GM23338 (cell line): ENCODE data around the gene MBLAC1. TPM values are rescaled to one million over a fixed set of nuclear protein-coding genes. Genes with fewer than 3 reads are reported as not detected.
A peak's percentile ranks its signal among the peaks of the same experiment; 100 is the strongest.

Experiments used
- ATAC-seq: fragments of 200-7000 bp; cut with Tn5 transposase; 3 replicates; pipeline ENCODE4 v1.9.1; 2020
- DNase-seq: peaks from one replicate; pipeline ENCODE4 v3.0.0-alpha.2; 2015; ENCODE audit warnings: low spot score
- H2AFZ ChIP-seq: fragments of 200-600 bp; sonication (generic); 2 replicates; pipeline ENCODE4 v1.8.0; 2016; ENCODE audit warnings: antibody characterized with exemption, mild to moderate bottlenecking, moderate library complexity
- H3F3A ChIP-seq: fragments of 200-600 bp; sonication (generic); replicated peaks from 2 replicates; pipeline ENCODE4 v1.8.0; 2017; ENCODE audit warnings: antibody characterized with exemption, mixed run types, low read depth
- H3K27ac ChIP-seq: fragments of 200-600 bp; sonication (generic); 2 replicates; pipeline ENCODE4 v1.6.1; 2016; ENCODE audit warnings: low read depth
- H3K27me3 ChIP-seq: fragments of 200-600 bp; sonication (generic); 2 replicates; pipeline ENCODE4 v1.8.0; 2016; ENCODE audit warnings: mild to moderate bottlenecking, mixed run types, moderate library complexity; ENCODE audit not compliant: insufficient read depth
- H3K36me3 ChIP-seq: fragments of 200-600 bp; sonication (generic); 2 replicates; pipeline ENCODE4 v1.8.0; 2016; ENCODE audit warnings: mild to moderate bottlenecking; ENCODE audit not compliant: insufficient read depth
- H3K4me1 ChIP-seq: fragments of 200-600 bp; sonication (generic); 2 replicates; pipeline ENCODE4 v1.8.0; 2016; ENCODE audit warnings: mild to moderate bottlenecking, moderate library complexity; ENCODE audit not compliant: insufficient read depth
- H3K4me2 ChIP-seq: fragments of 200-600 bp; sonication (generic); 2 replicates; pipeline ENCODE4 v1.7.1; 2017; ENCODE audit warnings: mixed run types
- H3K4me3 ChIP-seq: fragments of 200-600 bp; sonication (generic); 2 replicates; pipeline ENCODE4 v1.6.1; 2016; ENCODE audit warnings: mixed run types
- H3K79me2 ChIP-seq: fragments of 200-600 bp; sonication (generic); replicated peaks from 2 replicates; pipeline ENCODE4 v1.8.0; 2017; ENCODE audit warnings: mild to moderate bottlenecking; ENCODE audit not compliant: insufficient read depth
- H3K9me2 ChIP-seq: fragments of 200-600 bp; sonication (generic); 2 replicates; pipeline ENCODE4 v1.8.0; 2017; ENCODE audit not compliant: insufficient read depth
- H4K20me1 ChIP-seq: fragments of 200-600 bp; sonication (generic); replicated peaks from 2 replicates; pipeline ENCODE4 v1.8.0; 2017; ENCODE audit warnings: mild to moderate bottlenecking; ENCODE audit not compliant: insufficient read depth
- H3K27ac Mint-ChIP-seq: 2 replicates; pipeline ENCODE4 v1.8.0; 2020; ENCODE audit warnings: inconsistent platforms, mild to moderate bottlenecking, moderate library complexity, mixed read lengths
- H3K27me3 Mint-ChIP-seq: 3 replicates; pipeline ENCODE4 v1.8.0; 2022; ENCODE audit warnings: low read depth, mild to moderate bottlenecking, moderate library complexity, mixed read lengths, inconsistent platforms; ENCODE audit not compliant: insufficient read depth, poor library complexity
- H3K36me3 Mint-ChIP-seq: 3 replicates; pipeline ENCODE4 v1.8.0; 2021; ENCODE audit warnings: low read depth, mild to moderate bottlenecking, inconsistent platforms, moderate library complexity, mixed read lengths
- H3K4me1 Mint-ChIP-seq: 3 replicates; pipeline ENCODE4 v1.8.0; 2020; ENCODE audit warnings: mild to moderate bottlenecking, inconsistent platforms, mixed read lengths
- H3K4me3 Mint-ChIP-seq: 3 replicates; pipeline ENCODE4 v1.8.0; 2021; ENCODE audit warnings: moderate library complexity, mild to moderate bottlenecking, inconsistent platforms, mixed read lengths
- H3K9me3 Mint-ChIP-seq: 3 replicates; pipeline ENCODE4 v1.8.0; 2020; ENCODE audit warnings: moderate library complexity, mild to moderate bottlenecking, inconsistent platforms, mixed read lengths
- CTCF ChIP-seq, 2 experiments: fragments of 200-600 bp in 1 of 2; sonication (generic) in 1 of 2; conservative IDR thresholded peaks; 2 replicates each; pipeline versions ENCODE4 v1.5.1 to v1.6.1; 2016 to 2017; ENCODE audit warnings: antibody characterized with exemption in 2 of 2, low read depth in 2 of 2, mild to moderate bottlenecking in 2 of 2, moderate library complexity in 1 of 2
- EZH2 ChIP-seq: fragments of 200-600 bp; sonication (generic); IDR thresholded peaks from one replicate; pipeline ENCODE4 v1.8.0; 2017; ENCODE audit warnings: antibody characterized with exemption, mild to moderate bottlenecking, low read depth; ENCODE audit not compliant: unreplicated experiment
- EZH2phosphoT487 ChIP-seq: fragments of 200-600 bp; sonication (generic); IDR thresholded peaks from one replicate; pipeline ENCODE4 v1.8.1; 2018; ENCODE audit warnings: antibody characterized with exemption; ENCODE audit not compliant: unreplicated experiment
- JUNB ChIP-seq: IDR thresholded peaks from one replicate; pipeline ENCODE4 v1.6.1; 2016; ENCODE audit warnings: antibody characterized with exemption; ENCODE audit not compliant: unreplicated experiment
- NANOG ChIP-seq: IDR thresholded peaks from 2 replicates; pipeline ENCODE4 v1.6.1; 2016; ENCODE audit warnings: antibody characterized with exemption, borderline replicate concordance
- REST ChIP-seq: IDR thresholded peaks from one replicate; pipeline ENCODE4 v1.6.1; 2018; ENCODE audit warnings: antibody characterized with exemption; ENCODE audit not compliant: unreplicated experiment
- STAT1 ChIP-seq: IDR thresholded peaks from one replicate; pipeline ENCODE4 v1.6.1; 2016; ENCODE audit warnings: antibody characterized with exemption; ENCODE audit not compliant: unreplicated experiment
- ZNF114 ChIP-seq: fragments of 250-450 bp; sonication (Bioruptor Pico); IDR thresholded peaks from 2 replicates; pipeline ENCODE4 v1.5.0; 2020; ENCODE audit warnings: mild to moderate bottlenecking, moderate library complexity
- ZNF331 ChIP-seq: fragments of 250-450 bp; sonication (Bioruptor Pico); IDR thresholded peaks from 2 replicates; pipeline ENCODE4 v1.5.0; 2020; ENCODE audit warnings: low read depth, mild to moderate bottlenecking, moderate library complexity
- polyA plus RNA-seq: library from polyadenylated mRNA; unstranded; fragments of >200 nt; fragmentation: Nextera tagmentation; extraction: Ambion mirVana; gene quantifications from 2 replicates; pipeline ENCODE4 v1.2.1, GENCODE V29; 2016
- total RNA-seq: library from RNA; depleted of rRNA; stranded (reverse); fragments of >200 nt; shearing (Covaris generic); gene quantifications from 2 replicates; pipeline ENCODE4 v1.2.3, GENCODE V29; 2014

MBLAC1 gene
- total and polyA plus RNA-seq, 2 experiments from 2014 or later = 2.7 to 5.7 TPM

GRCh38 chr7:100132126-100132525, 5.4 kb downstream of the MBLAC1 start (continued):
- no peak for TF ChIP-seq NANOG
- TF ChIP-seq ZNF114 (CRISPR knock-in tag) = no peak
- no peak for TF ChIP-seq REST
- TF ChIP-seq CTCF (conservative IDR thresholded peaks at IDR 0.05; ENCODE audit: low read depth in 2 of 2) = no peak
- no peak for TF ChIP-seq EZH2phosphoT487
- TF ChIP-seq STAT1 = no peak
- TF ChIP-seq JUNB = no peak
- no peak for TF ChIP-seq EZH2
- no peak for TF ChIP-seq ZNF331 (CRISPR knock-in tag)

GRCh38 chr7:100132697-100133151, 6.0 kb downstream of the MBLAC1 start:
- Mint-ChIP-seq H3K4me1 (peaks cover 11% of the 10 kb centered on the region), H3K27me3 (peaks cover 13% of the 10 kb centered on the region), H3K27ac (no peak overlapping the region), H3K36me3 (no peaks in the 10 kb centered on the region), H3K4me3 (no peak overlapping the region; the same call in 2 of the 3 replicates), H3K9me3 (no peaks in the 10 kb centered on the region)
- peaks cover 18% of the 10 kb centered on the region for H3K27me3 ChIP-seq
- H3K4me3 ChIP-seq = no peak overlapping the region
- no peaks in the 10 kb centered on the region for H3K36me3 ChIP-seq
- no peaks in the 10 kb centered on the region for H4K20me1 ChIP-seq
- no peaks in the 10 kb centered on the region for H3K9me2 ChIP-seq
- TF ChIP-seq JUNB (no peak), CTCF (conservative IDR thresholded peaks at IDR 0.05; ENCODE audit: low read depth in 2 of 2) (peak; percentile 95 to 99)
- no peak overlapping the region for H3K4me2 ChIP-seq
- peak overlapping the region; percentile 80 for H2AFZ ChIP-seq
- H3K4me1 ChIP-seq = peaks cover 4% of the 10 kb centered on the region; the same call in 1 of the 2 replicates
- no peaks in the 10 kb centered on the region for H3K79me2 ChIP-seq
- ATAC-seq (peak; percentile 82), DNase-seq (peak; percentile 89)
- no peak overlapping the region for H3K27ac ChIP-seq
- H3F3A ChIP-seq = 0 out of 2 replicates have a peak, but pooled peaks cover 3% of the 10 kb centered on the region
